Measurements from ENCODE around the gene KCNJ16. TPM values are rescaled to one million over a fixed set of nuclear protein-coding genes. Genes with fewer than 3 reads are reported as not detected.
A peak's percentile ranks its signal among the peaks of the same experiment; 100 is the strongest.

KCNJ16 gene
- total and polyA plus RNA-seq, 2 donors (not counting 1 experiment from before 2014, with no cell fraction given), result not detected

GRCh38 chr17:70100983-70101382 is 26.0 kb downstream of the KCNJ16 start:
- H3K9me3 ChIP-seq (ENCODE audit: control insufficient read depth, insufficient read depth, low read depth, low read length), result no peaks in the 10 kb centered on the region
- H3K79me2 ChIP-seq (ENCODE audit: control insufficient read depth, insufficient read depth, low read length), result no peaks in the 10 kb centered on the region
- no peaks in the 10 kb centered on the region for H3K27me3 ChIP-seq (ENCODE audit: control insufficient read depth, insufficient read depth, low read length)
- no peak overlapping the region for H2AFZ ChIP-seq (ENCODE audit: low read length)
- no peaks in the 10 kb centered on the region for H3K36me3 ChIP-seq (ENCODE audit: control insufficient read depth, insufficient read depth, low read length)
- H3K4me3 ChIP-seq (replicated peaks in 1 of 4; ENCODE audit: control extremely low read depth in 1 of 4, insufficient read depth in 1 of 4, low read depth in 3 of 4, low read length in 4 of 4), result no peak overlapping the region
- H3K27ac ChIP-seq (ENCODE audit: insufficient read depth, low read length), result no peak overlapping the region
- no peaks in the 10 kb centered on the region for H4K20me1 ChIP-seq (ENCODE audit: control insufficient read depth, extremely low read depth, insufficient read depth, low read length)
- peak in 1 of 2 donors; percentile 32 for DNase-seq (ENCODE audit: low read depth in 2 of 2)
- TF ChIP-seq CTCF (conservative IDR thresholded peaks at IDR 0.05 in 1 of 2, IDR thresholded peaks at IDR 0.05 in 1 of 2; ENCODE audit: low read depth in 1 of 2, low read length in 2 of 2) (peak in 1 of 2 donors; percentile 13), EZH2 (IDR thresholded peaks at IDR 0.05; ENCODE audit: low read length, missing control alignments) (no peak)
- H3K4me2 ChIP-seq (ENCODE audit: extremely low read depth, insufficient read depth, low read length), result no peak overlapping the region
- no peak overlapping the region for H3K9ac ChIP-seq (ENCODE audit: insufficient read depth, low read length)
- H3K4me1 ChIP-seq (ENCODE audit: control insufficient read depth, extremely low read depth, insufficient read depth, low read length), result no peaks in the 10 kb centered on the region

- Histone ChIP-seq H3K4me2 (ENCODE audit: extremely low read depth, insufficient read depth, low read length) (no peak overlapping the region), H3K9me3 (ENCODE audit: control insufficient read depth, insufficient read depth, low read depth, low read length) (no peaks in the 10 kb centered on the region), H3K9ac (ENCODE audit: insufficient read depth, low read length) (no peak overlapping the region), H3K27ac (ENCODE audit: insufficient read depth, low read length) (no peak overlapping the region), H3K27me3 (ENCODE audit: control insufficient read depth, insufficient read depth, low read length) (no peaks in the 10 kb centered on the region), H3K4me1 (ENCODE audit: control insufficient read depth, extremely low read depth, insufficient read depth, low read length) (no peaks in the 10 kb centered on the region), H3K79me2 (ENCODE audit: control insufficient read depth, insufficient read depth, low read length) (no peaks in the 10 kb centered on the region), H2AFZ (ENCODE audit: low read length) (no peak overlapping the region), H4K20me1 (ENCODE audit: control insufficient read depth, extremely low read depth, insufficient read depth, low read length) (no peaks in the 10 kb centered on the region), H3K4me3 (replicated peaks in 1 of 4; ENCODE audit: control extremely low read depth in 1 of 4, insufficient read depth in 1 of 4, low read depth in 3 of 4, low read length in 4 of 4) (no peak overlapping the region), H3K36me3 (ENCODE audit: control insufficient read depth, insufficient read depth, low read length) (no peaks in the 10 kb centered on the region)
- TF ChIP-seq EZH2 (IDR thresholded peaks at IDR 0.05; ENCODE audit: low read length, missing control alignments), result no peak
- no peak for TF ChIP-seq CTCF (conservative IDR thresholded peaks at IDR 0.05 in 1 of 2, IDR thresholded peaks at IDR 0.05 in 1 of 2; ENCODE audit: low read depth in 1 of 2, low read length in 2 of 2)
- DNase-seq (ENCODE audit: low read depth in 2 of 2), result no peak
Measured at GRCh38 chr17:70102531-70102930, 27.5 kb downstream of the KCNJ16 start.

- Histone ChIP-seq H4K20me1 (ENCODE audit: control insufficient read depth, extremely low read depth, insufficient read depth, low read length) (no peaks in the 10 kb centered on the region), H3K27me3 (ENCODE audit: control insufficient read depth, insufficient read depth, low read length) (no peaks in the 10 kb centered on the region), H3K9me3 (ENCODE audit: control insufficient read depth, insufficient read depth, low read depth, low read length) (no peaks in the 10 kb centered on the region), H3K4me2 (ENCODE audit: extremely low read depth, insufficient read depth, low read length) (no peak overlapping the region), H3K9ac (ENCODE audit: insufficient read depth, low read length) (no peak overlapping the region), H3K4me3 (replicated peaks in 1 of 4; ENCODE audit: control extremely low read depth in 1 of 4, insufficient read depth in 1 of 4, low read depth in 3 of 4, low read length in 4 of 4) (no peak overlapping the region), H3K27ac (ENCODE audit: insufficient read depth, low read length) (no peak overlapping the region), H3K36me3 (ENCODE audit: control insufficient read depth, insufficient read depth, low read length) (no peaks in the 10 kb centered on the region), H3K4me1 (ENCODE audit: control insufficient read depth, extremely low read depth, insufficient read depth, low read length) (no peaks in the 10 kb centered on the region), H2AFZ (ENCODE audit: low read length) (no peak overlapping the region), H3K79me2 (ENCODE audit: control insufficient read depth, insufficient read depth, low read length) (no peaks in the 10 kb centered on the region)
- TF ChIP-seq CTCF (conservative IDR thresholded peaks at IDR 0.05 in 1 of 2, IDR thresholded peaks at IDR 0.05 in 1 of 2; ENCODE audit: low read depth in 1 of 2, low read length in 2 of 2) (no peak), EZH2 (IDR thresholded peaks at IDR 0.05; ENCODE audit: low read length, missing control alignments) (no peak)
- peak in 1 of 2 donors; percentile 14 for DNase-seq (ENCODE audit: low read depth in 2 of 2)
Measured at GRCh38 chr17:70104791-70105523, 29.9 kb downstream of the KCNJ16 start.
